KG1 (cell line): ENCODE measurements around the gene MANEAL.

Experiments
- DNase-seq: peaks from one replicate; lab custom pipeline; 2025; lab: John Stamatoyannopoulos, UW

Gene MANEAL

DNA sequence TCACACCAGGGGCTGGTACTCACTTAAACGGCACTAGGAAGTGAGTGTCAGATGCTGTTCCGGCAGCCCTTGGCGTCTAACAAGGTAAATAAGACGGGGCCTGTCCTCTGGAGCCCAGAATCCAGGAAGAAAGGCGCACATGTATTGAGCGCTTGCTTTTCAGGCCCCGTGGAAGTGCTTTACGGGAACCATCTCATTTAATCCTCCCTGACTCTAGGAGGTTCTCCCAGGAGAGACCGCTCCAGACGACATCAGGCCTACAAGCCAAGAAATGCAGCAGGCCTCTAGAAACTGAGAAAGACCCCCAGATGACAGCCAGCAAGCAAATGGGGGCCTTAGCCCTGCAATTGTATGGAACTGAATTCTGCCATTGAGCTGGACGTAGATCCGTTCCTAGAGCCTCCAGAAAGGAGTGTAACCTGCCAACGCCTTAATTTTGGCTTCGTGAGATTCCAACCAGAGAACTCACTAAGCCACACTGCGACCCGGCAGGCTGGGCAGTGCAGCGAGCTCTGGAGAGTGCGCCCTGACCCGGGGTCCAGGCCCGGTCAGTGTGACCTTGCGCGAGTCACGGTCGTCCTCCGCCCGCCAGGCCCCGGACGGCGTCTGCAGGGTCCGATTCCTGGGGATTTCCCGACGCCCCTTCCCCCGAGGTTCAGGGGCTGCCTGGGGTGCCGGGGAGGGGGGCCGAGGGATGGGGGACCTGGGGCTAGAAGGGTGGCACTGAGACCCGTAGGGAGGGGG is 532 bp upstream of the MANEAL start:
- DNase-seq = no peak

- DNase-seq = no peak
Measured at GRCh38 chr1:37794372-37795339, 1.0 kb downstream of the MANEAL start.

GRCh38 chr1:37795340-37796125 is 1.9 kb downstream of the MANEAL start:
- no peak for DNase-seq

GRCh38 chr1:37797750-37798345 is 4.2 kb downstream of the MANEAL start:
- no peak for DNase-seq

- no peak for DNase-seq
Measured at GRCh38 chr1:37802439-37802838, 8.8 kb downstream of the MANEAL start.

DNA sequence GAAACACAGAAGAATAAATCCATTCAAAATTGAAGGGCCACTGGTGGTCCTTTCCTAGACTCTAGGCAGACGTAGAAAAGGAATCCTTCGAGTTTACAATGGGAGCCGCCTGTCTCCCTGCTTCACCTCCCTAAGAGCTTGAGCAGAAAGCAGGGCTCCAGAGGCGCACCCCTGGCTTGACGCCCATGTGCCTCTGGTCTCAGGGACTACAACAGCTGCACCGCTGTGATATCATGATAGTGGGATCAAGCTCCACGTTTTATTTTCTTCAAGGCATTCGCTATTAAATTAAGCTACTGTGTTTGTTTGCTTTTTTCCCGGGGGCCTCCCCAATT is 13.5 kb downstream of the MANEAL start:
- no peak for DNase-seq

DNA sequence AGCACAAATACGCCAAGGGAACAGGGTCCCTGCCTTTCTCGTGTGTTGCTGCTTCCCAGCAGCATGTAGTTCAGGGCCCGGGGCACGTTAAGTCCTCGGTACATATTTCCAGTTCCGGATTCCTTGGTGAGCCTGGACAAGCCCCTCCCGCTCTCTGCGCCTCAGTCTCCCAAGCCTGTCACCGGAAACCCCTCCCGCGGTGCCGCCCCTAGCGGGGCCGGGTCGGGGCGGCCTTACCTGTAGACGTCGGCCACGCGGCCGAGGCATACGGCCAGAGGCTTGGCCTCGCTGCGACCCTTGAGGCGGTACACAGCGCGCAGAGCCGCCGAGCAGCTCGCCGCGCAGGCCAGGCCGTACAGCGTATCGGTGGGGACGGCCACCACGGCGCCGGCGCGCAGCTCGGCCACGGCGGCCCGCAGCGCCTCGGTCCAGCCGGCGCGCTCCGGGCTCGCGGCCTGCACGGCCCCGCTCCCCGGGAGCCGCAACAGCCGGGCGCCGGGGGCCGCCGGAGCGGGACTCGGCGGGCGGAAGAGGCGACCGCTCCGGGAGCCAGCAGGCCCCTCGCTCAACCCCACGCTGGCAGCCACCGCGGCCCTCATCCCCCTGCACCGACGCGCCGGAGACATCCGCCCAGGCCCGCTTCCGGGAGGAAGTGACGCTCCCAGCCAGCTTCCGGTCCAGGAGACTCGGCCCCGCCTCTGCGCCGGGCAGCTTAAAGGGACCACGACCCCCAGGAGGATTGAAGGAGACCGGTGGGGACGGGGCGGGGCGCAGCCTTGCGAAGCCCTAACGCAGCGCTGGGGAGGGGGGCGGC is 14.1 kb downstream of the MANEAL start, which contains the start of the genes C1orf122 and YRDC:
Gene C1orf122 (plus strand): TSS at position 236 of the 814 bp plus-strand sequence. CDS start 615 bp downstream, outside the sequence.
Gene YRDC (minus strand): TSS at position 654 of the 814 bp plus-strand sequence. CDS start 28 bp downstream, at position 626.
- DNase-seq = peak; percentile 84

DNA sequence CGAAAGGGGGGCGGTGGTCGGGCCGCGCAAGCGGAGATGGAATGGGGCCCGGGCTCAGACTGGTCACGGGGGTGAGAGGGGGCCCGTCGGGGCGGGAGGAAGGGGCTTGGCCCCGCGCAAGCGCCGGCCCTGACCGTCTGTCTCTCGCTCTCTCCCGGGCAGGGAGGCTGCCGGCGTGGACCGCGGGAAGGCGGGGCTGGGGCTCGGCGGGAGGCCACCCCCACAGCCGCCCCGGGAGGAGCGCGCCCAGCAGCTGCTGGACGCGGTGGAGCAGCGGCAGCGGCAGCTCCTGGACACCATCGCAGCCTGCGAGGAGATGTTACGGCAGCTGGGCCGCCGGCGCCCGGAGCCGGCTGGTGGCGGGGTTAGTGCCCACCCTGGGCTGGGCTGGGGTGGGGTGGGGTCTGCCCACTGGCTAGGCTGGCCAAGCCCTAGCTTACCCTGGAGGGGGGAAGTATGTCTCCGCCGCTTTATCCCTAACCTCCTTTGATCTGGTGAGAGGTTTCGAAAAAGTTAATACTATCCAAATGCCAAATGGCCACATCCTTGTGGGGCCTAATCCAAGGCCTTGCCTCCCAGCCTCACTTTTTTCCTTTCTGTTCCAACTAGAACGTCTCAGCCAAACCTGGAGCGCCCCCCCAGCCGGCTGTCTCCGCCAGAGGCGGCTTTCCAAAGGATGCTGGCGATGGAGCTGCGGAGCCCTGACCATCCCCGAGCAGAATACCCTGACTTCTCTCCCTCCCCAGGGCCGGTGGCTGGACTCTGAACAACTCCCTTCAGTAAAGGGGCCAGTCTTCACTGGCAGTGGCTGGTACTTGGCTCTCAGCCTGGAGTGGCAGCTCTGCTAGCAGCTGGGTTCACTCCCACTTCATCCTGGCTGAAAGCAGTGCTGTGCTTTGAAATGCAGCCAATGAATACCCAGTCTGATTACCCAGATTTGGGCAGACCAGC is 15.0 kb downstream of the MANEAL start:
- no peak for DNase-seq

DNA sequence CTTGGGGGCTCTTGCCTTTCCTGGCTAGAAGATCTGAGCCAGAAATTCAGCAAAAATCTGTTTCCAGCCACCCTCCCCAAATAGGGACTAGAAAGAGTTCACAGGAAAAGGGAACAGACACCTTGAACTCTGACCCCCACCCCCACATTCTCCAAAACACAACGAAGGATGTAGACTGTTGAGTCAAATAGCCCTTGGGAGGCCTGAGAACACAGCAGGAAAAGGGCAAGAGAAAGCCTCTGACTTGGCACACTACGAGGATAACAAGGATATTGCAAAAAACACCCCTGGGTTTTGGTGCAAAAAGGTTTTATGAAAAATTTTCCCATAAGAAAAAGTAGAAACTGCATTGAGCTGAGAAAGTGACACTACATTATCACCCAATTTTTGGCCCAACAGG is 16.3 kb downstream of the MANEAL start:
- no peak for DNase-seq

GRCh38 chr1:37811027-37811655 is 17.5 kb downstream of the MANEAL start:
- peak; percentile 9 for DNase-seq

DNA sequence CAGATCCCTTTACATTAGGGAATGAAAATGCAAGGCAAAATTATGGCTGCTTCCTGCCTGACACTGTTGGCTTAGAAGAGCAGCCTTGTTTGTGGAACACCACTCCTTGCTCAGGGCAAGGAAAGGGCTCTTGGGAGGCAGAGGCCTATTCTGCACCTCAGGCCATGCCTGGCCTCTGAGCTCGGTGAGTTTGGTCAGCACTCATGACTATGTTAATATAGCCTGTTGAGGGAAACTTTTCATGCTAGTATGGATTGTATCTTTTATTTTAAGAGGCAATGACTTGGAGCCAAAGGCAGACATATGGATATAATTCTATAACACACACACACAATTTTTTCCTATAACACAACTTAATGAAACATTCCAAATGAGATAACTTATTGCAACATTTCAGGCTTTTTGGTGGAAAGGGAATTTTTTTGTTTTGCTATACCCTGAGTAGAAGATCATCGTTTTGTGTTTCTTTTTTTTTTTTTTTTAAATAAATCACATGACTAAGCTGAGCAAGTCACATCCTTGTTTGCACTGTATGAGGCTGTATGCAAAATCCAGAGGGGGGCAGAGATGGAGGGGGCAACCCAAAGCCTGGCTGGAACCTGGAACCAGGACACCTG is 20.0 kb downstream of the MANEAL start:
- no peak for DNase-seq

- no peak for DNase-seq
Measured at GRCh38 chr1:37814252-37814651, 20.6 kb downstream of the MANEAL start.

DNA sequence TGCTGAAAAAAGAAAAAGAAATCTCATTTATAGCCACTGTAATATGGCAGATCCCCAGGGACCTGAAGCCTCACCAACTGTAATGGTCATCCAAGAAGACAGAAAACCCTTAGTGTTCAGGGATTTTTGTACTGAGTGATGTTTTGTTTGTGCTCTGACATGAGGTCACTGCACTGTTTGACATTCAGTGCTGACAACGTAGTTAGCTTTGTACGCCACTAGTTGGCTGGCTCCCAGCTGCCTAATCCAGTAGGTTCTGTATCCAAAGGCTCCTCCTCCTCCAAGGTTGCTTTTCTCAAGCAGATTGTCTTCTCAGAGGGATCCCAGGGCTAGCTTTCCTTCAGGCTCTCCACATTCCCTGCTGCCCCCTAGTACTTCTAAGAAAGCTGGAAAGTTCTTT is 23.8 kb downstream of the MANEAL start:
- no peak for DNase-seq

DNA sequence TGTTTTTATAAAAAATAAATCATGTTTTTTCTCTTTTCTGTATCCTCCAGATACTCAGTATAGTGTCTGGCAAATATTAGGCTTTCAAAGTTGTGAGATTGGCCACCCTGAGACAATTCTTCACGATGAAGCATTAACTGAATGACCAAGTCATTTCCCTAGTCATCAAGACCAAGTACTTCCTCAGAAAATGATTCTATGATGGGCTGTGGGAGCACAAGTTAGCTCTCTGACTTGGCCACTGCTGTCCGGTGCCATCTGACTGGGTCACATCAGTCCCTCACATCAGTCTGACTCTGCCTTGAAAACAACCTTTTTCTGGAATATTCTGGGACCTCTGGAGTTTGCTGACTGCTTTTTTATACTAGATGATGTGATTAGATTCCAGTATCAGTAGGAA is 27.8 kb downstream of the MANEAL start:
- DNase-seq = no peak

DNA sequence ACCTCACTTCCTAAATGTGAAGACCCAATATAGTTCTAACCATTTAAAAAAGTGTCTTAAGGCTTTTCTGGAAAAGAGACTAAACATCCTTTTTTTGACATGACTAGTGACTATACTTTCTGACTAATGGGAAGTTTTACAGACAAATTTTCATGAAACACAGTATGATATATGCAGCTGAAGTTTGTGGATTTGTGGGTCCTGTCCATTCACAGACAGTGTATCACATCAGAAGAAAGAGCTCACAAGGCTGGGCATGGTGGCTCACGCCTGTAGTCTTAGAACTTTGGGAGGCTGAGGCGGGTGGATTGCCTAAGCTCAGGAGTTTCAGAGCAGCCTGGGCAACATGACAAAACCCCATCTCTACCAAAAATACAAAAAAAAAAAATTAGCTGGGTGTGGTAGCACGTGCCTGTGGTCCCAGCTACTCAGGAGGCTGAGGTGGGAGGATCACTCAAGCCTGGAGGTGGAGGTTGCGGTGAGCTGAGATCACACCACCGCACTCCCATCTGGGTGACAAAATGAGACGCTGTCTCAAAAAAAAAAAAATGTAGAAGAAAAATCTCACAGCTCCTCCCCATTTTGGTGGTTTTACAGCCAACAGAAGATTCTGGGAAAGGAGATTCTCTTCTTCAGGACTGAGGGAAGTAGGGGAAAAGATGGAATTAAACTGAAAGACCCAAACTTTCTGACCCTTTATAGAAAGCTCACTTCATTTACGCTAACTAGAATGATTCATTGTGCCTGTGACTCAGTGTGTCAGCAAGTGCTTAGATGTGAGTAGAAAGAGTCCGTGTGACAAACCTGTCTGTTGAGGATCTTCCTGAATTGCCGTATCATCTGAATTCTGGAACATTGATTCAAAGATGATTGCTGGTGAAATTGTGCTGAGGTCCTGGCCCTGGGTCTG is 29.5 kb downstream of the MANEAL start:
- DNase-seq = no peak

- no peak for DNase-seq
Measured at GRCh38 chr1:37824001-37824400, 30.4 kb downstream of the MANEAL start.

- no peak for DNase-seq
Measured at GRCh38 chr1:37825506-37825905, 31.9 kb downstream of the MANEAL start.
